NCI-H2029 (cell line): Measurements from ENCODE around the gene CNPY3.
"Not testable (repeated sequence)": the region's sequence is repeated elsewhere in the genome, so short reads cannot be mapped to it uniquely, and the experiment has no call there.

Source experiments
- DNase-seq: peaks from one replicate; lab custom pipeline; 2025; lab: John Stamatoyannopoulos, UW

The CNPY3 gene

DNA sequence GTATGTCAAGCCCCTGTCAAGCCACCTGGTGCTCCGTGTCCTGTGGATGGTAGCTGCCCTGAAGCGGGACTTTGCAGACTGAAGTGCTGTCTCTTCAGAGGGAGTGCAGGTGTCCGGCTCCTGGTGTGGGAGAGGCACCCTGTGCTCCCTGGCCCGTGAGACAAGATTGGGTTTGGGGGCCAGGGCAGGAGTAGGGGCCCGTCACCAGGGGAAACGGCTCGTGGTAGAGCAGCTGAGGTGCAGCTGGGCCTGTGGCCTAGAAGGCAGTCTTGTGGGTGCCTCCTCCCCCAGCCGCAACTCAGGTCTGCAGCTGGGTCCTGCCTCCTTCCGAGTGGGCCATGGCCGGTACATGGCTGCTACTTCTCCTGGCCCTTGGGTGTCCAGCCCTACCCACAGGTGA is 13.5 kb upstream of the CNPY3 start, which contains the start of gene PTCRA:
PTCRA (plus strand) TSS at position 322 of the 400 bp plus-strand sequence; CDS start at position 339, 17 bp downstream.
- no peak for DNase-seq

- DNase-seq = no peak
Observed at GRCh38 chr6:42916288-42916687, 13.0 kb upstream of the CNPY3 start.

GRCh38 chr6:42921801-42922200 is 7.5 kb upstream of the CNPY3 start:
- DNase-seq = no peak

DNA sequence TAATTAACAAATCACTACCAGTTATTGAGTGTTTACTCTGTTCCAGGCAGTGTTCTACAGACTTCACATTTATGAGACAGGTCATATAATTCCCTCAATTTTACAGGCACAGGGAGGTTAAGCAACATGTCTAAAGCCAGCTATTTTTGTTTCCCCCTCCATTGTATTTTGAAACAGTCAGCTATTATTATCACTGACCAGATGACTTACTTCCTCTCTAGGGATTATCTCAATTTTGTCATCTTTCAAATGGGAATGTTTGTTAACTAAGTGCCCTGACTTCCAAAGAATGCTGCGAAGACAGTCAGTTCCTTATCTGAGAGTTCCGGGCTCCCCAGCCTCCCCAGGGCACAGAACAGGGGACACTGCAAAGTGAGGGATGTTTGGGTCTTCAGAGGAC is 5.6 kb upstream of the CNPY3 start:
- DNase-seq = no peak

- DNase-seq = no peak
Observed at GRCh38 chr6:42925248-42925857, 3.9 kb upstream of the CNPY3 start.

GRCh38 chr6:42929821-42930360 is 611 bp downstream of the CNPY3 start:
- peak; percentile 43 for DNase-seq

DNA sequence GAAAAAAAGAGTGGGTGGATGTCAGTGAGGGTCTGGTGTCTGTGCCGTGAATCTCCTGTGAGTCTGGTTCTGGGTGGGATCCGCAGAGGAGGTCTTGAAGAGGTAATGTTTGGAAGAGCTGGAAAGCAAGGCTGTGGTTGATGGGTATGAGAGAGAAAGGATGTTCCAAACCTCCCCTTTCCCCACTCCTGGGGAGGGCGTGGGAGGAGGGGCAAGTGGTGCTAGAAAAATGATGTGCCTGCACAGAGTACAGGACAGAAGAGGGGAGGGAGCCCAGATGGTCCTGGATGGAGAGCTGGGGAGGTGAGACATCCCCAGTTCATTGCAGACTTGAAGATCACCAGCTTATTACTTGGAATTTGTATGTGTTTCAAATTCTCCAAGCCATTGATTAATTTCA is 3.1 kb downstream of the CNPY3 start:
- DNase-seq = no peak

DNA sequence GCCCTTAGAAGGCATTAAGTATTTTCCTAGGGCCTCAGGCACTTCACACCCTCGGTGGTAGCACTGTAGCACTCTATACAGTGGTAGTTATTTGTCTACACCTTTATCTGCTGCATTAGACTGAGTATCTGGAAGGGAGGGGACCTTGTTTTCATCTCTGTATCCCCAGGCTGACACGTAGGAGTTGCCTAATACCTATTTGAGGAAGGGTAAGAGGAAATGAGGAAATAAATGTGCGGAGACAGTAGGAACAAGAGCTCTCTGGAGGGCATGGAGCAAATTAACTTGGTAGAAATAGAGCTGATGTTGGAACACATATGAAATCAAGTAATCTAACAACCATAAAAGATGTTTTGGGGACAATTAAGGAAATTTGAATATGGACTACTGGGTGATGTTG is 3.9 kb downstream of the CNPY3 start:
- DNase-seq = no peak

GRCh38 chr6:42935322-42935721 is 6.0 kb downstream of the CNPY3 start:
- no peak for DNase-seq

GRCh38 chr6:42936398-42936797 is 7.1 kb downstream of the CNPY3 start:
- DNase-seq = no peak

DNA sequence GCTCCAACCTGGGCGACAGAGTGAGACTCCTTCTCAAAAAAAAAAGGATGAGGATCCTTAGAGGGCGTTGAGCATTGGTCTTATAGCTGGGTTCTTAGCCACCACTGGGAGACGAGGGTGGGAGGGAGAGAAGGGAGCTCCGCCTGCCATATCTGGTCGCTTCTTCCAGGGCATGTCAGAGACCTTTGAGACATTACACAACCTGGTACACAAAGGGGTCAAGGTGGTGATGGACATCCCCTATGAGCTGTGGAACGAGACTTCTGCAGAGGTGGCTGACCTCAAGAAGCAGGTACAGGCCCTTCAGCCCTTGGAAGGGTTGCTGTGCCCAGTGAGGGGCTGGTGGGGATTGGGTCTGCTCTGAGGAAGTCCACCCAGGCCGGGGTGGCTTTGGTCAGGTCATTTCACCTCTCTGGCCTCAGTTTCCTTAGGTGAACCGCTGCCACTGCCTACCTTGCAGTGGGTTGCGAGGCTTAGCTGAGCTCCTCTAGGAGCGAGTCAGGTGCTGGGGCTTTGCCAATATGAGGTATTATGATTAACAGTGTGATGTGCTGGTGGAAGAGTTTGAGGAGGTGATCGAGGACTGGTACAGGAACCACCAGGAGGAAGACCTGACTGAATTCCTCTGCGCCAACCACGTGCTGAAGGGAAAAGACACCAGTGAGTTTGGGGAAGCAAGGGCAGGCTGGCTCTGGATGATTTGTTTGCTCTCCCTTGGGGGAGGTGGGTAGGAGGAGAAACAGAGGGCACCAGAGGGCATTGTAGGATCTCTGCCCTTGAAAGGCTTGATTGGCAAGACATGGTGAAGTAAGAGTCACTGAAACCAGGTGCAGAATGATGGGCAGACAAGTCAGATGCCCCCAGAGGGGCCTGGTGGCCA is 8.5 kb downstream of the CNPY3 start:
- DNase-seq = no peak

DNA sequence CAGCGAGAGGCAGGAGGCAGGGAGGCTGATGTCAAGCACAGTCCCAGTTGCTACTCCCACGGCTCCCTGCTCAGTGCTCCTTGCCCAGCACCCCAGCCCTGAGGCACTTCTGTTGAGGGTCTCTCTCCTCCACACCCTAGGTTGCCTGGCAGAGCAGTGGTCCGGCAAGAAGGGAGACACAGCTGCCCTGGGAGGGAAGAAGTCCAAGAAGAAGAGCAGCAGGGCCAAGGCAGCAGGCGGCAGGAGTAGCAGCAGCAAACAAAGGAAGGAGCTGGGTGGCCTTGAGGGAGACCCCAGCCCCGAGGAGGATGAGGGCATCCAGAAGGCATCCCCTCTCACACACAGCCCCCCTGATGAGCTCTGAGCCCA is 9.1 kb downstream of the CNPY3 start:
- DNase-seq = no peak

DNA sequence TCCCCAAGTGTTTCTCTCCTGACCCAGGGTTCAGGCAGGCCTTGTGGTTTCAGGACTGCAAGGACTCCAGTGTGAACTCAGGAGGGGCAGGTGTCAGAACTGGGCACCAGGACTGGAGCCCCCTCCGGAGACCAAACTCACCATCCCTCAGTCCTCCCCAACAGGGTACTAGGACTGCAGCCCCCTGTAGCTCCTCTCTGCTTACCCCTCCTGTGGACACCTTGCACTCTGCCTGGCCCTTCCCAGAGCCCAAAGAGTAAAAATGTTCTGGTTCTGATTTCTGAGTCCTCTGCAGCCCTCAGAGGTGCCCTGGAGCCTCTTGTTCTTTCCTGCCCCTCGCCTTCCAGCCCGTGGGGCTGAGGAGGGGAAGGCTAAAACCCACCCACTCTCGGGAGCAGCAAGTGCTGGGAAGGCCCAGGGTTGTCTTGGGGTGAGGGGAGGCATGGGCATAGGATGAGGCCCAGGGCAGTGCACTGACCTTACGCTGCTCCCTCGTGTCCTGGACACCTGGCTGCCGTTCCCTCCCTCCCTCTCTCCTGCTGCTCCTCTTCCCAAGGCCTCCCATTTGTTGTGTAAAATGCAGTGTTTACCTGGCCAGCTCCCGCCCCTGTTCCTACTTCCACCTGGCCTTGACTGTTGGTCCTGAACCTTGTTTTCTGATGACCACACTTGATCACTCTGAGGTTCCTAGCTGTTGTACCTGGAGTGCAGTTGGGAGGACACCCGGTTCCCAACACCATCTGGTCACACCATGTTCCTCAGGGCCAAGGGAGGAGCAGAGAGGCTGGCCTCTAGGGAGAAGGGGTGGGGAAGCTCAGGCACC is 9.9 kb downstream of the CNPY3 start:
- no peak for DNase-seq

DNA sequence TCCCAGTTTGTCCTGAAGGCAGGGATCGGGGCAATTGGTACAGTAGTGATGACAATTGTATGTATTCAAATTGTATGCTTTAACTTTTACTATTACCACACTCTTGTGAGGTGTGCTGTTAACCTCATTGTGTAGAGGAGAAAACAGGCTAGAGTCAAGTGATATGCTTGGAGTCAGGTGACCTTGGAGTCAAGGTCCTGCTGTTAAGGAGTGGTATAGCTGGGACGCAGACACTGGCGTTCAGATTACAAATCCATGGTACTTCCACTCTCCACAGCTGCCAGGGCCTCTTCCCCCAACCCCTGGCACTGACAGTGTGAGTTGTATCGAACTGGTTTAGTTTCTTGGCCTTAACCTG is 10.5 kb downstream of the CNPY3 start:
- no peak for DNase-seq

DNA sequence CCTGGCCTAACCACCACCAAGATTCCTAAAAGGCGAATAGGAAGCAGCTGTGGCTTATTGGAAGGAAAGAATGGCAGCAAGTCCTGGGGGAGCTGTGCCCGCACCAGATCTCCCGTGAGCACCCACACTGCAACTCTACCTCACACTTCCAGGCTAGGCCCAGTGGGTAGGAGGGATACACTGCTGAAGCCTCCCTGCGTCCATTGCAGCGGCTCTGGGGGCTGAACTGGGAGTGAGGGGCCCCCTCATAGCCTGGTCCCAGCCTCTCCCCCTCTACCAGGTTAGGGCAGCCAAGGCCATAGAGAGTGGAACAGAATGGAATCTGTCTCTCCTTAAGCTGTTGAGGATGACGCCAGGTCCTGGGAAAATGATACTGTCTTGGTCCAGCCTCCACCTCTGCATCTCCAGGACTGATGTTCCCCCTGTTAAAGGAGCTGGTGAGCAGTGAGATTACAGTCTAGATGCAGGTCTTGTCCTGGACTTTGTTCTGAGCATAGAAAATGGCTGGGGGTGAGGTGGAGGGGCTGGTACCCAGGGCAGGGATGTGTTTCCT is 11.3 kb downstream of the CNPY3 start:
- no peak for DNase-seq

- not testable (repeated sequence) for DNase-seq
Observed at GRCh38 chr6:42941356-42941755, 12.1 kb downstream of the CNPY3 start.

DNA sequence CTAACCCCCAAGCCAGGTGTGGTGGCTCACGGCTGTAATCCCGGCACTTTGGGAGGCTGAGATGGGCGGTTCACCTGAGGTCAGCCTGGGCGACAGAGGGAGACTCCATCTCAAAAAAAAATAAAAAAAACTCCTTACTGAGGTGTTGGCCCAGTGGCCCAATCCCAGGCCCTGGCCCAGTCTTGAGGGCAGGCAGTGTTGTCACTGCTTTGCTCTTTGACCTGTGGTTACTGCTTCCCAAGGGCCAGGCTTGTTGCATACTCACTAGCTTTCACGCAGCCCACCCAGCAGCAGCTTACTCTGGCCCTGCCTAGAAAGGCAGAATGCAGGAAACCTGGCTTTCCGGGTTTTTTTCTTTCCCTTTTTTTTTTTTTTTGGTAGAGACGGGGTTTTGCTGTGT is 13.2 kb downstream of the CNPY3 start:
- no peak for DNase-seq

- DNase-seq = no peak
Observed at GRCh38 chr6:42947950-42948349, 18.7 kb downstream of the CNPY3 start.

GRCh38 chr6:42952389-42952788 is 23.1 kb downstream of the CNPY3 start:
- DNase-seq = no peak

DNA sequence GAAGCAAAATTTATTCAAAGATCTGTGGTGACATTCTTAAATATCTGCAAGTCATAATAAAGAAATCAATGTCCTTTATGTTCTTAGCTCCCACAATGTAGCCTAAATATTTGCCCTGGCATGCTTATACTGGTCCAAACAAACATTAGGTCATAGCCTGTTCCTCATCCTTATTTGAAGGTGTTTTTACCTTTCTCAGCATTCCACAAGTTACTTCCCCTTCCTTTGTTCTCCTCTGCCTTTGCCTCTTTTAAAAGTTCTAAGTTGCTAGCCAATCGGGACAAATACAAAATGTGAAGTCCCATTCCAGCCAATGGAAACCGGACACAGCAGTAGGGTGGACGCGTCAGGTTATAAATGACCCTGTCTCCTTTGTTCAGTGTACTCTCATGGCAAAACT is 25.1 kb downstream of the CNPY3 start:
- DNase-seq = not testable (repeated sequence)

DNA sequence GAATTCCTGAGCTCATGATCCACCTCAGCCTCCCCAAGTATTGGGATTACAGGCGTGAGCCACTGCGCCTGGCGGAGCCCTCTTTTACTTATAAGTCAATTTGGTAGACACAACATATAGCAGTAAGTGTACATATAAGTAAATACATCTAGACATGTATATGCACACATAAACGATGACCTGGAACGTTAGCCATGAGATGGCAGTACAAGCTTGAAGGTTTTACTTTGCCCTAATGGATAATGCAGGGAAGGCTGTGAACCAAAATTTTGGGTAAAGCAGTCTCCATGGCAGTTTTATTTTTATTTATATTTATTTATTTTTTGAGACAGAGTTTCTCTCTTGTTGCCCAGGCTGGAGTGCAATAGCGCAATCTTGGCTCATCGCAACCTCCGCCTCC is 28.8 kb downstream of the CNPY3 start:
- no peak for DNase-seq

GRCh38 chr6:42959917-42960242 is 30.6 kb downstream of the CNPY3 start:
- DNase-seq = no peak
